Epithelial cell of esophagus (primary cell): ENCODE results near the gene DBH.

Experiments used
- DNase-seq: peaks from one replicate; pipeline ENCODE4 v3.0.0; 2010; ENCODE audit warnings: low read depth
- H3K4me3 ChIP-seq: 2 replicates; pipeline ENCODE4 v1.5.1; 2011; ENCODE audit warnings: mild to moderate bottlenecking, low read length, control low read depth
- TF ChIP-seq, protein P1 (sequence below): IDR thresholded peaks from 2 replicates; pipeline ENCODE4 v1.5.1; 2011; ENCODE audit warnings: low read depth, mild to moderate bottlenecking, low read length, control low read depth, inconsistent platforms; ENCODE audit not compliant: insufficient read depth; ENCODE audit errors: missing control alignments

Gene DBH

DNA sequence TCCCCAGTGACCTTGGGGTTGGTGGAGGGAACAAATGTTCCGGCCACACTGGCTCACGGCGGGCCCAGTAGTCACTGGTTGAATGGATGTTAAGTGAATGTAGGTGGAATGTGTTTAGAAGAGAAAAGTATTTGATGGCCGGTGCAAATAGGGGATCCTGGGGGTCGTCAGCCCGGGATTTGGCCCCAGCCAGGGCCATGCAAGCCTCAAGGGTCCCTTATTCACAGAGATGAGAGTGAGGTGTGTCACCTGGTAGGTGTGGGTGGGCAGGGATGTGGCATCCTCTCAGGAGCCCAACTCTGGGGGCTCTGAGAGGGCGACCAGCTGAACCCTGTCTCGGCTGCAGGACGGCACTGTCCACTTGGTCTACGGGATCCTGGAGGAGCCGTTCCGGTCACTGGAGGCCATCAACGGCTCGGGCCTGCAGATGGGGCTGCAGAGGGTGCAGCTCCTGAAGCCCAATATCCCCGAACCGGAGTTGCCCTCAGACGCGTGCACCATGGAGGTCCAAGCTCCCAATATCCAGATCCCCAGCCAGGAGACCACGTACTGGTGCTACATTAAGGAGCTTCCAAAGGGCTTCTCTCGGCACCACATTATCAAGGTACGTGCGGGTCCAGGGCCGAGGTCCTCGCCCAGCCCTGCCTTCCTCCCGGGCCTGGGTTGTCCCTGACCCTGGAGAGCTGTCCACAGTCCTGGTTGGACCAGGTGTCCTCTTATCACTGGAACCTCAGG is 5.9 kb downstream of the DBH start:
- no peak for DNase-seq

DNA sequence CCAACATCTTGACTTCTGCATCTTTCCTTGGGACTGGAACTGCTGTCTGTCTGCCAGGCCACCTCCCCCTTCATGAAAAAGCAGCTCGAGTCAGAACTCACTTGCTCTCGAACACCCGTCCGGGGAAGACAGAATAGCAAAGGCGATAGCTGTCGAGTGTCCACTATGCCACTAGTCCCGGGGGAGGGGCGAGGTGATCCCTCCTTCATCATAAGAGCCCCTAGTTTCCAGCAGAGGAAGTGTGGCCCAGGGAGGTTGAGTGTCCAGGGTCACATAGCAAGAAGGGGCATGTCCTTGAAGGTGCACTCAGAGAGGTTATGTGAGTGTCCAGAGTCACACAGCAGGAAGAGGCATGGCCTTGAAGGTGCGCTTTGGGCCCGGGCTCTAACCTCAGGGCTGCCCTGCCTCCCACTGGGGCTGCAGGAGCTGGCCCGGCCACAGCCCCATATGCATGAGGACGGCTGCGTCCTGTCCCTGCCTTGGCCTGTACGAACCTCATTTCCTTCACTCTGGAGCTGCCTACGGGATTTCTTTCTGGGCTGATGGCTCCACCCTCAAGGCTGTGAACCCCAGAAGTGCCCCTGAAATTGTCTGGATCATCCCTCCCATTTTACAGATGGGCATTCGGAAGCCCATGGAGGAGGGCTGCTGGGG is 6.7 kb downstream of the DBH start:
- no peak for DNase-seq

More for the DNA sequence above, 5.9 kb downstream of the DBH start:
- TF ChIP-seq, protein P1, sequence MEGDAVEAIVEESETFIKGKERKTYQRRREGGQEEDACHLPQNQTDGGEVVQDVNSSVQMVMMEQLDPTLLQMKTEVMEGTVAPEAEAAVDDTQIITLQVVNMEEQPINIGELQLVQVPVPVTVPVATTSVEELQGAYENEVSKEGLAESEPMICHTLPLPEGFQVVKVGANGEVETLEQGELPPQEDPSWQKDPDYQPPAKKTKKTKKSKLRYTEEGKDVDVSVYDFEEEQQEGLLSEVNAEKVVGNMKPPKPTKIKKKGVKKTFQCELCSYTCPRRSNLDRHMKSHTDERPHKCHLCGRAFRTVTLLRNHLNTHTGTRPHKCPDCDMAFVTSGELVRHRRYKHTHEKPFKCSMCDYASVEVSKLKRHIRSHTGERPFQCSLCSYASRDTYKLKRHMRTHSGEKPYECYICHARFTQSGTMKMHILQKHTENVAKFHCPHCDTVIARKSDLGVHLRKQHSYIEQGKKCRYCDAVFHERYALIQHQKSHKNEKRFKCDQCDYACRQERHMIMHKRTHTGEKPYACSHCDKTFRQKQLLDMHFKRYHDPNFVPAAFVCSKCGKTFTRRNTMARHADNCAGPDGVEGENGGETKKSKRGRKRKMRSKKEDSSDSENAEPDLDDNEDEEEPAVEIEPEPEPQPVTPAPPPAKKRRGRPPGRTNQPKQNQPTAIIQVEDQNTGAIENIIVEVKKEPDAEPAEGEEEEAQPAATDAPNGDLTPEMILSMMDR: no peak
- H3K4me3 ChIP-seq: no peak overlapping the region

DNA sequence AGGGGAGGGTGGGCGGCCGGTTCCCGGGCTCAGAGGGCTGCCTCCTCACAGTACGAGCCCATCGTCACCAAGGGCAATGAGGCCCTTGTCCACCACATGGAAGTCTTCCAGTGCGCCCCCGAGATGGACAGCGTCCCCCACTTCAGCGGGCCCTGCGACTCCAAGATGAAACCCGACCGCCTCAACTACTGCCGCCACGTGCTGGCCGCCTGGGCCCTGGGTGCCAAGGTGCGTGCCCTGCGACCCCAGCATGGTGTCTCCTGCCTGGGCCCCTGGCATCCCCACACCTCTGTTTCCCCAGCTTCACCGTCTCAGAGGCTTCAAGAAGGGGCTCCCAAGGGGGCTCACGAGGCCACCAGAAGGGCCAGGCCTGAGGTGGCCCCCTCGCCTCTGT is 7.2 kb downstream of the DBH start:
- TF ChIP-seq, protein P1: no peak
- no peak for DNase-seq
- H3K4me3 ChIP-seq: no peak overlapping the region

More for the DNA sequence above, 6.7 kb downstream of the DBH start:
- H3K4me3 ChIP-seq: no peak overlapping the region
- TF ChIP-seq, protein P1: no peak

DNA sequence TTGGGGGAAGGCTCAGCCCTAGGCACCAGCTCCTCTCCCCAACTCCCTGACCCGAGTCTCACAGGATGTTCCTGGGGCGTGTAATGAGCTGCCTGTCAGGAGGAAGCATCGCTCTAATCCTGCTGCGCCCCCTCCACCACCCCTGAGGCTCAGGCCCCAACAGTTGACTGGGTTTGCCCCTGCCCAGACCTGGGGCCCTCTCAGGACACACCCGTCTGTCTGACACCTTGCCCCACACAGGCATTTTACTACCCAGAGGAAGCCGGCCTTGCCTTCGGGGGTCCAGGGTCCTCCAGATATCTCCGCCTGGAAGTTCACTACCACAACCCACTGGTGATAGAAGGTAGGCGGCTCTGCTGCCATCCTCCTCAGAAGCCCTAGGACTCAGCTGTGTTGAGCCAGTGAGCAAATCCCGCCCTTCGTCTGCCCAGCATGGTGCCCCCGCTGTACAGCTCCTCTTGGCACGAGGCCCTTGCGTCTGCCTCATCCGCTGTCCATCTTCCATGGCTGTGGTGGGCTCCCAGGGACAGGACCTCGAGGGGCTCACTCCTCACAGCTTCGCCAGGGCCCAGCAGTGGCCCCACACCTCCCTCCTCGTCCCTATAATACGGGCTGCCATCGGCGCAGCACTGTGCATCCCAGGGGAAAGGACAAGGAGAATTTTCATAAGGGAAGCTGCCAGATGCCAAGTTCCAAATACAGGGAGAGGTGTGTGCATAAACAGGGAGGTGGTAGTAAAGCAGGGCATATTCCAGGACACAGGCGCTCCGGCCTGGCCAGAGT is 8.0 kb downstream of the DBH start:
- DNase-seq: no peak
- TF ChIP-seq, protein P1: no peak

DNA sequence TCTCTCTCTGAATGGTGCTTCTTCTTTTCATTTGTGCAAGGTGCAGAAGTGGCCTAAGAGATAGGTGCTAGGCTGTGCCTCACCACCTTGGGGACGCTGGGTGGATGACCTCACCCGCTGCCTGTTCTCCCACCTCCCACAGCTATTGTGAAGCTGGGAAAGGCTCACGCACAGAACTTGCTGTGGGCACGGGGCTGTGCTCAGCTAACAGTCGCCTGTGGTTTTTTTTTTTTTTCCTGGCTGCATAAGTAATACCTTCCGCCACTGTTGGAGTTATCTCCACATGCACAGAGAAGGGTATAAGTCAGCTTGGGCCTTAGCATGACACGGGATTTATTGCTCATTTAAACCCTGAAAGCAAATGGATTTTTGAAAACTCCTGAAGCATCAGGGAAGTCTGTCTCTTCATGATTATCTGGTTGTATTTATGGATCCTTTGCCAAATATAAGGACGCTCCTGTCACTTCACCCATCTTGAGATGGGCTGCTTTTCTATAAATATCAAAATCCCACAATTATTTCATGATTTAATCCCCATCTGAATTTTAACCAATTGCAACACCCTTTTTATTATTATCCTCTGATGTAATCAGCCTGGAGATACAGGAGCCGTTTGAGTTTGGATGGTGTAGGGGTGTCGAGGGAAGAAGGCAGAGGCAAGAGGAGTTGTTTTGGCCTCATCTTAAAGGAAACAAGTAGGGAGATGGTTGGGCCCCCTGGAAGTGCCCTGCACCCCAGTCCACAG is 9.0 kb downstream of the DBH start:
- no peak for DNase-seq
- TF ChIP-seq, protein P1: no peak
- H3K4me3 ChIP-seq: no peak overlapping the region

More for the DNA sequence above, 8.0 kb downstream of the DBH start:
- no peak overlapping the region for H3K4me3 ChIP-seq

DNA sequence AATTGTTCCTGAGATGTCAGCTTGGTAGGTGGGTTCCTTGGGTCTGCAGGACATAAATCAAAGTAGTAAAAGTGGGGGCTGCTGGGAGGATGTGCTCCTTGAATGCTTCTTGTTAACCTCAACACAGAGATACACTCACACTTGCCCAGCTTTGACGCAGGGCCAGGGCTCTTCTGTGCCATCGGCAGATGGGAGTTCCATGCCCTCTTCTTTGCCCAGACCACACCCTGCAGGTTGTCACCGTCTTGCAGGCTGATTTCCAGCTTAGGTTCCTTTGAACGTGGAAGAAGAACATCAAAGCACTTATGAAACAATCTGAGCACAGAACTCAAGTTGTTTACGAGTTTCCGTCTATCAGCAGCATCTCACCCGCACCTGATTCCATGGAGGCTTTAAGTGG is 11.0 kb downstream of the DBH start:
- H3K4me3 ChIP-seq: no peak overlapping the region
- TF ChIP-seq, protein P1: no peak
- DNase-seq: no peak
